GM03348 (cell line): ENCODE data around the gene HSPA8.
A peak's percentile ranks its signal among the peaks of the same experiment; 100 is the strongest.
"Not testable (repeated sequence)": the region's sequence is repeated elsewhere in the genome, so short reads cannot be mapped to it uniquely, and the experiment has no call there.

Experiments
- DNase-seq: peaks from one replicate; pipeline ENCODE4 v3.0.0; 2012; ENCODE audit warnings: low spot score

HSPA8 gene

GRCh38 chr11:123072332-123072761 is 10.4 kb upstream of the HSPA8 start:
- DNase-seq: no peak

DNA sequence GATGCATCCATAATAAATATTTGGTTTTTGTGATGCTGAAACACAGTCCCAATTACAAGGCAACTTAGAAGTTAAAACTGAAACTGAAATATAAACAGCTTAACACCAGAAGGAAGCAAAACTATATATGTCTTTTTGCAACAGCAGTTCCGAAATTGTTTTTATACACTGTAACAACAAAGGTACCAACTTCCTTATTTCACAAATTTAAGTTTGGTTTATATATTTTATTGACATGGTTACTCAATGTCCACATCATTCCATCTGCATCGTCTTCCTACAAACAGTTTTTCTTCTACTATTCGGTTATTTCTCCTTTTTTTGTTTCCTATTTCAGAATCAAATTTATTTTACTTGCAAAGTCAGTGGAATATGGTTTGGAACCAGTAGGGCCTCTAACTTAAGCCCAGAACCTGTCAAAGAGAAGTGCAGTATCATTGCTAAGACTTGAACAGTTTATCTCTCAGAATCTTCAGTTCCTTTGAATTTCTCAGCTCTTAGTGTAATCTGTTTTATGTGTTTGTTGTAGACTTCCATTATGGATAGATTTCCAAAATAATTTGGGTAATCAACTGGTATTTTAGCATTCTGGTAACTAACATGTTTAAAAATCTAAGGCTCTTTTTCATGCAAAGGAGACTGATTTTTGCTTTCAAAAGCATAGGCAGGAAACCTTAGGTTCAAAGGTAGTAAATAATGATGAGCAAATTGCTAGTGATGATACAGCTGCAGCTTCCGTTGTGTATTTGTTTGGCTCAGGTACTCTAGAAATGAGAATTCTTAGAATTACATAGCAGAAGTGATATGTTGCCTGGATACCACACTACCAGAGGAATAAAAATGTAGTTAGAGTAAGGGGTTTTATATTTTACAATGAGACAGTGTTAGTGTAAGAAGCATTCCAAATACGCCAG is 8.2 kb upstream of the HSPA8 start:
- no peak for DNase-seq

DNA sequence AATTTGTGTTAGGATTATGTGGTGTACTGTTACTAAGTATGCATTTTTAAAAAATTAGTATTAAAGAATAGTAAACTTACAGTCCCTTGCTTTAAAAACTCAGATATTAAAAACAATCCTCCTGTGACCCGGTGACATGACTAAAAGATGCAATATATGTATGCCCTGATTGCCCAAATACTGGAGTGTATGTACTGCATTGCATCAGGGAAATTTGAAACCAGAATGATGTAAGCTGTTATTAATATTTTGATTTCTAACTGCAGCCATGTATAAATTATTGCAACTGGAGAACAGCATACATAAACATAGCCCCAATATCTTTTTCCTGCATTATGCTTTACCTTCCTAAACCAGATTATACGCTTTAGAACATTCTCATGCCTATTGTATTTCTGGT is 3.7 kb upstream of the HSPA8 start:
- DNase-seq: peak; percentile 24

DNA sequence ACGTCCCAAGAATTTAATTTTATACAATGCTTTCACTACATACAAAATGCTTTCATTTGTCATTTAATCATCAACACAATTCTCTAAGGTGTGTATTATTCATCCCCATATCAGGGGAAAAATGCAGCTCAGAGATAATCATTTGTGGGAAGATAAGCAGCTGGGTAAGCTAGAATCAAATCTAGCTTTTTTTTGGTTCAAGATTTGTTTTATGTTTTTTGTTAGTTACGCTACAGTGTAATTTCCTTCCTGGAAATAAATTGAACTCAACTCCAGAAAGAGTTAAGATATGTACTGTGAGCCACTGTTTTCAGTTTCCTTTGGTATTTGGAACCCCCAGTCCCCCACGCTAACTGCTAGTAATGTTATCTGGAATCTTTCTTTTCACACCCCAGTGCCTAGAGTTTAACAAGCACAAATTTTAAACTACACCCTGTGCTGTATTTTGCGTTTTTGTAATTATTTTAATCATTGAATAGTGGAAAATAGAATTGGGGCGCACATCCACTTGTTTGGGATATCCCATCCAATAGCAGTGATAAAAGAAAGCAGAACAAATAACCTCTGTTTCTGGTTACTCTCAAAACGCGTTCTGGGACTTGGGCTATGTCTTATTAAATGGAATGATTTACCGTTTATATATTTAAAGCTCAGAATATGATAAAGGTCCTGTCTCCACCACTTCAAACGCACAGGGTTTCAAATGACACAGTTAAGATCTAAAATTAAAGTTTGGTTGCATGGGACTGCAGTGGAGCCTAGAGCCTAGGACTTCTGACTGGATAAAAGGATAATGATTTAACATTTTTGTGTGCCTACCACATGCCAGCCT is 2.1 kb upstream of the HSPA8 start:
- DNase-seq: no peak

DNA sequence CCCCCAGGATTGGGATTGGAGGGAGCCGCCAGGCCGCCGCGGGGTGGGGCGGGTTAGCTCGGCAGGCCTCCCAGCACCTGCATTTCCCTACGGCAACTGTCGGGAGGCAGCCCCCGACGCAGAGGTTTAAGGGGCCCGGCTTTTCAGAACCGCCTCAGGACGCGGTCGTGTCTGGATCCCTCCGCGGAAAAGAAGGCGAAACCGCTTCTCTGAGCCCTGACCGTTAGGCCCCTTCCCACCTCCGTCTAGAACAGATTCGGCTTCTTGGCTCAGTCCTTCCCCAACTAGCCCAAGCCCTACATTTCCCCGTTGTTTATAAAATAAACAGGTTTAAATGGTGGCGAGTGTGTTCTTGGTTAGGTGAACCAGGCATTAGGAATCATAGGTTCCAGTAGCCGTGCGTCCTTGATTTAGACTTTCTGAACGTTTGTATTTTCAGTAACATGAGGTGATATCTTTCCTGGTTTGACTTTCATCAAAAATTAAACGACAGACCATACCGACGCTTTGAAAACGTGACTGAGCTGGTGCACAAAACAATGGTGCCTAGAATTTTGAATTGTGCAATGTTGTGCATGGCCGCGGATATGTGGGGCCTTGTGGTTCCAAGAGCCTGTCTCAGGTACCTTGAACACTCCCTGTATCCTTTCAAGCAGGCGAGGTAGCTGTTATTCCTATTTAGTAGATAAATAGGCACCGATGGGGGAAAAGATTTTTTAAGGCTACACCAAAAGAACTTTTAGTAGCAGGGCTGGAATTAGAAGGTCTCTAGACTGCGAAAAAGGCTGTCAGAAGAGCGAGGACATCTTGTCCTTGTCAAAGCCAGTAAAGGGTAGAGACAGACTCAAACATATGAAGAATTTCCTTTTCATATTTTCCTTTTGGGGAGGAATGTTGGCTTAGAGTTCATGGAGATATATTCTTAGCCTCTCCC is 1.2 kb upstream of the HSPA8 start:
- DNase-seq: peak; percentile 61

GRCh38 chr11:123062158-123062891 is 389 bp upstream of the HSPA8 start:
- DNase-seq: peak; percentile 97

DNA sequence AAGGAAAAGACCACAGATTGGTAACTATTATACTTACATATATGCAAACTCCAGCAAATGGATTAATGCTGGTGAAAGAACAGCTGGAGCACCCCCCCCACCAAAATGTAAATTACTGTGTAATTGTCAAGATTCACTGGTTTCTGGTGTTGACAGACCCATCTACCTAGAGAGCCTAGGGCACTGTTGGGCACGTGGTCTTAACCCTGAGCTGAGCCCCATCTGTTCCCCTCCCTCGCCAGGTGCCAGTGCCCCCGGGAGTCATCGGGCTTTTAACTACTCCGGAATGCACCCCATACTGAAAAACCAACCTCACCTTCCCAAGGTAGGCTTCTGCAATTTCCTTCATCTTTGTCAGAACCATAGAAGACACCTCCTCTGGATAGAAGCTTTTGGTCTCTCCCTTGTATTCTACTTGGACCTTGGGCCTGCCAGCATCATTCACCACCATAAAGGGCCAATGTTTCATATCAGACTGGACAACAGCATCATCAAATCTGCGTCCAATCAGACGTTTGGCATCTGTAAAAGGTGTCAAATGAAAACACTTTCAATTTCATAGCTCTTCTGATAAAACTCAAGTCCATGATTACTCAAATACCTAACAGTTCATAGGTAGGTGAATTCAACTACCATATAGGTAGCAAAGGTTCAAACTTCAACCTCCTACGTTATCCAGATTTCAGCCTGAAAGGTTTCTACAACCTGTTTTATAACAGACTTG is 1.5 kb downstream of the HSPA8 start:
- no peak for DNase-seq

GRCh38 chr11:123059041-123059920 is 2.7 kb downstream of the HSPA8 start:
- DNase-seq: not testable (repeated sequence)

DNA sequence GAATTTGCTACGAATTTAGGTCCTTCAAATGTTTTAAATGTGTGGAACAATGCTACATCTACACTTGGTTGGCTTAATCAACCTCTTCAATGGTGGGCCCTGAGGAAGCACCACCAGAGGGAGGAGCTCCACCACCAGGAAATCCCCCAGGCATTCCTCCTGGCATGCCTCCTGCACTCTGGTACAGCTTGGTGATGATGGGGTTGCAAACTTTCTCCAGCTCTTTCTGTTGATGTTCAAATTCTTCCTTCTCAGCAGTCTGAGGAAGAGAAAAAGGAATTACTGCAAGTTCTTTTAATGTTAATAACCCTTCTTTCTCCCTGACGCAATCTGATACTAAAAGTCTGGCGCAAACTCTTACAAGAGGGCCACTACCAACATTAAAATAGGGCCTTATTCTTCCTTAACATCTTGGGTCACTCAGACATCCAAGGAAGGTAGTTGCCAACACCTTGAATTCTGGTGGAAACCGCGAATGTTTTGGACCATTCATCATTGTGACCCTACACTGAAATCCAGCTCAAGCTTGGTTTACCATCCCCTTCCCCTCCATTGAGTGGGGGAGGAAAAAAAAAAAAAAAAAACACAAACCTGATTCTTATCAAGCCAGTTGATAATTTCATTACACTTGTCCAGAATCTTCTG is 4.2 kb downstream of the HSPA8 start:
- DNase-seq: no peak

DNA sequence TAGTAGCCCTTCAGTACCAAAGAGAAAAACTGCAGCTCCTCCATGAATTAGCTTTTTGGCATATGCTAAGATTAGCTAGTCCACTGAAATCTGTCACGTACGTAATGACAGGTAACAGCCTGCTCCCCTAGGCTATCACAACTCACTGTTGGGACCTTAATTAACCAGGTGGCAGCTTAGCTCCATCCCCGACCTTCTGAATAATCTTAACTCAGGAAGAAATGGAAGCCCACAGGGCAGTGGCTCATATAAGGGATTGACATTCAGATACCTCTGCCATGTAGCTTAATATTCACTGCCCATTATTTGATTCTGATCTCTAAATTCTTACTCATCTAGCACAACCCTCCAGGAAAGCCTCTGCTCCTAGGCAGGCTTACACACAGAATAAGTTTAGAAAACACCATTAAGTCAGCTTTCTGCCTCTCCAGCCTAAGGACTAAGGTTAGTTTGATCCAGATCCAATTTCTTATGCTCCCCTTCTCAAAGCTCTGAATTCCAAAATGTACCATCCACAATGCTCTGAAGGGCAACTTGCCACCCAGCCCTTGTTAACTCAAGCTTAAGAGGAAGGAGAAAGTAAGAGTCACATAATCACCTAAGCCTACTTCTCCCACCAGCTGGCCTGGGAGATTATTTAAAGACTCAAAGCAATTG is 5.0 kb downstream of the HSPA8 start:
- DNase-seq: no peak

- DNase-seq: no peak
Measured at GRCh38 chr11:123055191-123055901, 6.6 kb downstream of the HSPA8 start.

- peak; percentile 82 for DNase-seq
Measured at GRCh38 chr11:123054301-123055065, 7.5 kb downstream of the HSPA8 start.

GRCh38 chr11:123052901-123053721 is 8.8 kb downstream of the HSPA8 start:
- DNase-seq: no peak

DNA sequence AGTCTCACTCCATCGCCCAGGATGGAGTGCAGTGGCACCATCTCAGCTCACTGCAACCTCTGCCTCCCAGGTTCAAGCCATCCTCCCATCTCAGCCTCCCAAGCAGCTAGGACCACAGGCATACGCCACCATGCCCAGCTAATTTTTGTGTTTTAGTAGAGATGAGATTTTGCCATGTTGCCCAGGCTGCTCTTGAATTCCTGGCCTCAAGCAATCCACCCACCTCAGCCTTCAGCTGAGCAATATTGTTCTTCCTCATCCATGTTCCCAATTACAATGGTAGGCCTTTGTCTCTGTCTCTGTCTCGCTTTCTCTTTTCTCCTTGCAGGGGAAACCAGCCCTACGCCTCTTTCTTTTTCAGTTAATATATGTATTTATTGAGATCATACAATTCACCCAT is 10.3 kb downstream of the HSPA8 start:
- DNase-seq: no peak

- DNase-seq: no peak
Measured at GRCh38 chr11:123051146-123051545, 10.8 kb downstream of the HSPA8 start.

GRCh38 chr11:123047947-123048293 is 14.0 kb downstream of the HSPA8 start:
- DNase-seq: no peak
